ENCODE results near the gene CBLN1. TPM values are rescaled to one million over a fixed set of nuclear protein-coding genes. Genes with fewer than 3 reads are reported as not detected.

The CBLN1 gene
- total RNA-seq, 4 donors from 2014 or later = 0.60 TPM; not detected in 3

DNA sequence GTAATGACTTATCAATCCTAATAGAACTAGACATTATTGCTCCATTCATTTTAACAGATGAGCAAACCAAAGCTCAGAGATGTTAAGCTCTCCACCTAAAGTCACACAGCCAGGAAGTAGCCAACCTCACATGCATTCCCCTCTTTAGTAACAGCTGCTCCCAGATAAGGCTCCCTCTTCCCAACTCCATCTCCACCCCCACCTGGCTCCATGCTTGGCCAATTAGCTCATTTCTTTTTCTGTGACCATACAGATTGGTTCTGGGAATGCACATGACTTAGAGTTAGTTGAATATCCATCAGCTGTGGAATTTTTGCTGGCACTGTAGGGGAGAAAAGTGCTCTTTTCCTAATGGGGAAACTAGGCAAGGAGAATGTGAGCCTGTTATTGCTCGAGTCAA is 13.0 kb downstream of the CBLN1 start:
- H3K27me3 ChIP-seq = peaks cover 0 to 13% of the 10 kb centered on the region in 2 donors

DNA sequence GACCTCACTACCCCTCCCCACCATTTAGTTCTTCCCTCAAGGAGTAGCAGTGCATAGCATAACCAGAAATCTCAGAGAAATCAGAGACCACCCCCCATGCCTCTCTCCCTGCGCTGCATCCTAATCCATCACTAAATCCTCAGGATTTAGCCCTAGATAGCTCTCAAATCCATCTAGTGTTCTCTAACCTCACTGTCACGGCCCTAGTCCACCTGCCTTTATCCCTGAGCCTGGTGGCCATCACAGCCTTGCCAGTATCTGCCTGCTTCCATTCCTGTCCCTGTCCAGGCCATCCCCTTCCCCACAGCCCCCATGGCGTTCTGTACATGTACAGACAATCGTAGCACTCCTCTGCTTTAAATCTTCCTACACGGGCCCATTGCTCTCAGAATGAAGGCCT is 19.1 kb downstream of the CBLN1 start:
- Histone ChIP-seq H3K4me3 (no peak overlapping the region), H3K27ac (no peak overlapping the region), H3K36me3 (no peaks in the 10 kb centered on the region), H3K4me1 (no peaks in the 10 kb centered on the region), H3K9me3 (peaks cover 0 to under 1% (median 0%) of the 10 kb centered on the region in 4 donors), H3K27me3 (no peaks in the 10 kb centered on the region)
- WGBS, 2 donors = 74 to 86% methylated on average over 5 of the region's 5 CpGs
- no peak for DNase-seq (ENCODE audit: low spot score in 2 of 2)
- no peak for TF ChIP-seq POLR2A (IDR thresholded peaks at IDR 0.05)

More for the DNA sequence above, 13.0 kb downstream of the CBLN1 start:
- no peaks in the 10 kb centered on the region for H3K36me3 ChIP-seq
- H3K4me1 ChIP-seq = no peaks in the 10 kb centered on the region
- H3K4me3 ChIP-seq = no peak overlapping the region
- no peak for DNase-seq (ENCODE audit: low spot score in 2 of 2)
- TF ChIP-seq POLR2A (IDR thresholded peaks at IDR 0.05) (no peak), EP300 (IDR thresholded peaks at IDR 0.05) (no peak)
- TF ChIP-seq, protein P1, sequence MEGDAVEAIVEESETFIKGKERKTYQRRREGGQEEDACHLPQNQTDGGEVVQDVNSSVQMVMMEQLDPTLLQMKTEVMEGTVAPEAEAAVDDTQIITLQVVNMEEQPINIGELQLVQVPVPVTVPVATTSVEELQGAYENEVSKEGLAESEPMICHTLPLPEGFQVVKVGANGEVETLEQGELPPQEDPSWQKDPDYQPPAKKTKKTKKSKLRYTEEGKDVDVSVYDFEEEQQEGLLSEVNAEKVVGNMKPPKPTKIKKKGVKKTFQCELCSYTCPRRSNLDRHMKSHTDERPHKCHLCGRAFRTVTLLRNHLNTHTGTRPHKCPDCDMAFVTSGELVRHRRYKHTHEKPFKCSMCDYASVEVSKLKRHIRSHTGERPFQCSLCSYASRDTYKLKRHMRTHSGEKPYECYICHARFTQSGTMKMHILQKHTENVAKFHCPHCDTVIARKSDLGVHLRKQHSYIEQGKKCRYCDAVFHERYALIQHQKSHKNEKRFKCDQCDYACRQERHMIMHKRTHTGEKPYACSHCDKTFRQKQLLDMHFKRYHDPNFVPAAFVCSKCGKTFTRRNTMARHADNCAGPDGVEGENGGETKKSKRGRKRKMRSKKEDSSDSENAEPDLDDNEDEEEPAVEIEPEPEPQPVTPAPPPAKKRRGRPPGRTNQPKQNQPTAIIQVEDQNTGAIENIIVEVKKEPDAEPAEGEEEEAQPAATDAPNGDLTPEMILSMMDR (IDR thresholded peaks at IDR 0.05) = no peak
- 56 to 58% methylated on average over 1 of the region's 1 CpG for whole genome bisulfite sequencing, 2 donors
- H3K9me3 ChIP-seq = peaks cover 0 to 16% (median 0%) of the 10 kb centered on the region in 4 donors
- H3K27ac ChIP-seq = no peak overlapping the region

DNA sequence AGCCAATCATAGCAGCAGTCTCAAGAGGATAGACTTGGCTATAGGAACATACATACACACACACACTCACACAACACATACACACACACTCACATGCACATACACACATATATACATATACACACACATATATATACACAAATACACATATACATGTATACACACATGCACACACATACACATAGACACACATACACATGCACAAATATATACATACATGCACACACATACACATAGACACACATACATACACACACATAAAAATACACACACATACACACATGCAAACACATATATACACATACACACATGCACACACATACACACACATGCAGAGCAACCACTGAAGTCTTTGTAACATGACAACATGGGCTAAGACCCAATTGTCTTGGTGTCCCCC is 19.7 kb downstream of the CBLN1 start:
- no peak for TF ChIP-seq POLR2A (IDR thresholded peaks at IDR 0.05)
- no peak for TF ChIP-seq EP300 (IDR thresholded peaks at IDR 0.05)
- TF ChIP-seq, protein P1 (IDR thresholded peaks at IDR 0.05) = no peak
- DNase-seq (ENCODE audit: low spot score in 2 of 2) = no peak
- H3K4me3 ChIP-seq = no peak overlapping the region
- H3K36me3 ChIP-seq = no peaks in the 10 kb centered on the region
- no peaks in the 10 kb centered on the region for H3K4me1 ChIP-seq
- H3K27ac ChIP-seq = no peak overlapping the region
- H3K27me3 ChIP-seq = no peaks in the 10 kb centered on the region
- H3K9me3 ChIP-seq = no peaks in the 10 kb centered on the region

- H3K36me3 ChIP-seq = no peaks in the 10 kb centered on the region
- peaks cover 0 to 3% (median 0%) of the 10 kb centered on the region in 4 donors for H3K9me3 ChIP-seq
- no peaks in the 10 kb centered on the region for H3K4me1 ChIP-seq
- no peaks in the 10 kb centered on the region for H3K27me3 ChIP-seq
- DNase-seq (ENCODE audit: low spot score in 2 of 2) = no peak
- H3K4me3 ChIP-seq = no peak overlapping the region
- 45 to 50% methylated on average over 8 of the region's 8 CpGs for WGBS, 2 donors
- TF ChIP-seq, protein P1 (IDR thresholded peaks at IDR 0.05) = no peak
- TF ChIP-seq EP300 (IDR thresholded peaks at IDR 0.05) = no peak
- no peak for TF ChIP-seq POLR2A (IDR thresholded peaks at IDR 0.05)
- no peak overlapping the region for H3K27ac ChIP-seq
These were observed 20.6 kb downstream of the CBLN1 start for GRCh38 chr16:49260956-49261530.

GRCh38 chr16:49260253-49260652 is 21.4 kb downstream of the CBLN1 start:
- TF ChIP-seq POLR2A (IDR thresholded peaks at IDR 0.05) (no peak), EP300 (IDR thresholded peaks at IDR 0.05) (no peak)
- TF ChIP-seq, protein P1 (IDR thresholded peaks at IDR 0.05) = no peak

GRCh38 chr16:49259330-49259729 is 22.3 kb downstream of the CBLN1 start:
- TF ChIP-seq POLR2A (IDR thresholded peaks at IDR 0.05) (no peak), EP300 (IDR thresholded peaks at IDR 0.05) (no peak)
- TF ChIP-seq, protein P1 (IDR thresholded peaks at IDR 0.05) = no peak
- Histone ChIP-seq H3K27me3 (no peaks in the 10 kb centered on the region), H3K9me3 (peaks cover 0 to 3% (median 0%) of the 10 kb centered on the region in 4 donors), H3K4me1 (no peaks in the 10 kb centered on the region), H3K27ac (no peak overlapping the region), H3K36me3 (no peaks in the 10 kb centered on the region), H3K4me3 (no peak overlapping the region)
- no peak for DNase-seq (ENCODE audit: low spot score in 2 of 2)

More at GRCh38 chr16:49260253-49260652, 21.4 kb downstream of the CBLN1 start:
- no peak overlapping the region for H3K27ac ChIP-seq
- no peaks in the 10 kb centered on the region for H3K4me1 ChIP-seq
- DNase-seq (ENCODE audit: low spot score in 2 of 2) = no peak
- H3K4me3 ChIP-seq = no peak overlapping the region
- peaks cover 0 to 3% (median 0%) of the 10 kb centered on the region in 4 donors for H3K9me3 ChIP-seq
- WGBS, 2 donors = 65 to 70% methylated on average over 3 of the region's 3 CpGs
- H3K27me3 ChIP-seq = no peaks in the 10 kb centered on the region
- H3K36me3 ChIP-seq = no peaks in the 10 kb centered on the region
